ENCODE data around the gene RALGPS1. TPM values are rescaled to one million over a fixed set of nuclear protein-coding genes. Genes with fewer than 3 reads are reported as not detected.

The RALGPS1 gene
- total RNA-seq, 1 donor from 2014 or later: 21.7 TPM

GRCh38 chr9:127036437-127036836 lies 121.9 kb downstream of the RALGPS1 start:
- Mint-ChIP-seq H3K27ac (no peak overlapping the region), H3K4me3 (no peak overlapping the region), H3K36me3 (ENCODE audit: low read depth) (peaks cover 16% of the 10 kb centered on the region), H3K9me3 (no peaks in the 10 kb centered on the region), H3K27me3 (no peaks in the 10 kb centered on the region), H3K4me1 (no peaks in the 10 kb centered on the region)
- DNase-seq (no peak), ATAC-seq (ENCODE audit: low read depth) (no peak)
- POLR2A ChIA-PET: no interaction called here
- TF ChIP-seq, protein P1, sequence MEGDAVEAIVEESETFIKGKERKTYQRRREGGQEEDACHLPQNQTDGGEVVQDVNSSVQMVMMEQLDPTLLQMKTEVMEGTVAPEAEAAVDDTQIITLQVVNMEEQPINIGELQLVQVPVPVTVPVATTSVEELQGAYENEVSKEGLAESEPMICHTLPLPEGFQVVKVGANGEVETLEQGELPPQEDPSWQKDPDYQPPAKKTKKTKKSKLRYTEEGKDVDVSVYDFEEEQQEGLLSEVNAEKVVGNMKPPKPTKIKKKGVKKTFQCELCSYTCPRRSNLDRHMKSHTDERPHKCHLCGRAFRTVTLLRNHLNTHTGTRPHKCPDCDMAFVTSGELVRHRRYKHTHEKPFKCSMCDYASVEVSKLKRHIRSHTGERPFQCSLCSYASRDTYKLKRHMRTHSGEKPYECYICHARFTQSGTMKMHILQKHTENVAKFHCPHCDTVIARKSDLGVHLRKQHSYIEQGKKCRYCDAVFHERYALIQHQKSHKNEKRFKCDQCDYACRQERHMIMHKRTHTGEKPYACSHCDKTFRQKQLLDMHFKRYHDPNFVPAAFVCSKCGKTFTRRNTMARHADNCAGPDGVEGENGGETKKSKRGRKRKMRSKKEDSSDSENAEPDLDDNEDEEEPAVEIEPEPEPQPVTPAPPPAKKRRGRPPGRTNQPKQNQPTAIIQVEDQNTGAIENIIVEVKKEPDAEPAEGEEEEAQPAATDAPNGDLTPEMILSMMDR (IDR thresholded peaks at IDR 0.05): no peak
- CTCF ChIA-PET: no interaction called here
- intact Hi-C loops (cut with micrococcal nuclease): no loop called here

DNA sequence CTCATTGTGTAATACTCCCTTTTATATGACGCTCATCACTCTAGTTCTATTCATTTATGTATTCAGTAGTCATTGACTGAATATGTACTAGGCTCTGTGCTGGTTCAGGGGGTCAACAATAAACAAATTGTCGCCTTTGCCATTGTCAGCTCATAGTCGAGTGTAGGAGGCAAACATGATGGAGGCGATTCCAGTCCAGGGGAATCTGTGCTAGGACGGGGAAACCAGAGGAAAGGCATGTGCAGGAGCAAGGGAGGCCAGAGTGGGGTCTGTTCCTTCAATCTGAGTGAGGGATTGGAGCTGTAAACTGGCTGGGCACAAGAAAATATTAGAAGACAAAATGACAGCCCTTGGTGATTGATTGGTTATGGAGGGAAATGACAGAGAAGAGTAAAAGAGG lies 123.9 kb downstream of the RALGPS1 start:
- ATAC-seq (ENCODE audit: low read depth) (no peak), DNase-seq (no peak)
- TF ChIP-seq, protein P1 (IDR thresholded peaks at IDR 0.05): no peak
- Mint-ChIP-seq H3K27ac (no peak overlapping the region), H3K9me3 (no peaks in the 10 kb centered on the region), H3K36me3 (ENCODE audit: low read depth) (peaks cover 17% of the 10 kb centered on the region), H3K27me3 (no peaks in the 10 kb centered on the region), H3K4me1 (no peaks in the 10 kb centered on the region), H3K4me3 (no peak overlapping the region)
- intact Hi-C loops (cut with micrococcal nuclease): no loop called here
- ChIA-PET POLR2A (no interaction called here), CTCF (no interaction called here)

GRCh38 chr9:127039492-127039891 lies 124.9 kb downstream of the RALGPS1 start:
- CTCF ChIA-PET: no interaction called here
- no peak for DNase-seq
- Mint-ChIP-seq H3K4me3 (no peak overlapping the region), H3K27me3 (no peaks in the 10 kb centered on the region), H3K36me3 (ENCODE audit: low read depth) (peaks cover 14% of the 10 kb centered on the region), H3K27ac (no peak overlapping the region), H3K4me1 (no peaks in the 10 kb centered on the region), H3K9me3 (no peaks in the 10 kb centered on the region)
- TF ChIP-seq, protein P1 (IDR thresholded peaks at IDR 0.05): no peak
- ATAC-seq (ENCODE audit: low read depth): no peak
- POLR2A ChIA-PET: no interaction called here
- intact Hi-C loops (cut with micrococcal nuclease): no loop called here

GRCh38 chr9:127045148-127045547 lies 130.6 kb downstream of the RALGPS1 start:
- CTCF ChIA-PET: no interaction called here
- H3K27me3 Mint-ChIP-seq: no peaks in the 10 kb centered on the region
- intact Hi-C loops (cut with micrococcal nuclease): no loop called here

GRCh38 chr9:127047971-127048370 lies 133.4 kb downstream of the RALGPS1 start:
- intact Hi-C loops (cut with micrococcal nuclease): no loop called here
- H3K9me3 Mint-ChIP-seq: no peaks in the 10 kb centered on the region

More at GRCh38 chr9:127045148-127045547, 130.6 kb downstream of the RALGPS1 start:
- H3K4me3 Mint-ChIP-seq: no peak overlapping the region
- POLR2A ChIA-PET: no interaction called here
- H3K36me3 Mint-ChIP-seq (ENCODE audit: low read depth): peaks cover 7% of the 10 kb centered on the region
- TF ChIP-seq, protein P1 (IDR thresholded peaks at IDR 0.05): no peak
- H3K9me3 Mint-ChIP-seq: no peaks in the 10 kb centered on the region
- no peak for DNase-seq
- ATAC-seq (ENCODE audit: low read depth): no peak
- no peak overlapping the region for H3K27ac Mint-ChIP-seq
- peaks cover 15% of the 10 kb centered on the region for H3K4me1 Mint-ChIP-seq

More at GRCh38 chr9:127047971-127048370, 133.4 kb downstream of the RALGPS1 start:
- H3K4me1 Mint-ChIP-seq: peaks cover 15% of the 10 kb centered on the region
- peaks cover 15% of the 10 kb centered on the region for H3K36me3 Mint-ChIP-seq (ENCODE audit: low read depth)
- DNase-seq: no peak
- no peak overlapping the region for H3K4me3 Mint-ChIP-seq
- POLR2A ChIA-PET: no interaction called here
- no peak overlapping the region for H3K27ac Mint-ChIP-seq
- CTCF ChIA-PET: no interaction called here
- no peaks in the 10 kb centered on the region for H3K27me3 Mint-ChIP-seq
- no peak for ATAC-seq (ENCODE audit: low read depth)
- TF ChIP-seq, protein P1 (IDR thresholded peaks at IDR 0.05): no peak
